Measurements from ENCODE around the gene ARMC8. TPM values are rescaled to one million over a fixed set of nuclear protein-coding genes. Genes with fewer than 3 reads are reported as not detected.

The ARMC8 gene
- total and polyA plus RNA-seq, 2 of the 8 experiments (the other 6 are each of a cell fraction or from before 2014, with no cell fraction given) = 47.3 to 58.5 TPM

GRCh38 chr3:138331143-138331894 lies 144.2 kb downstream of the ARMC8 start:
- H2BK5ac ChIP-seq (ENCODE audit: low read depth, low read length) = no peak overlapping the region; the same call in 1 of the 2 replicates
- H3K4me2 ChIP-seq (ENCODE audit: insufficient read depth in 1 of 2, low read depth in 2 of 2, low read length in 2 of 2) = no peak overlapping the region
- no peak overlapping the region for H4K5ac ChIP-seq (ENCODE audit: insufficient read length, low read depth, low read length)
- no peak overlapping the region for H2BK120ac ChIP-seq (replicated peaks; ENCODE audit: low read depth, low read length)
- H3K79me2 ChIP-seq (ENCODE audit: control insufficient read depth in 1 of 2, insufficient read depth in 2 of 2, low read length in 2 of 2) = no peaks in the 10 kb centered on the region
- H3K79me1 ChIP-seq (ENCODE audit: low read depth, low read length) = no peaks in the 10 kb centered on the region
- H2AK5ac ChIP-seq (ENCODE audit: low read depth, low read length) = no peak overlapping the region
- no peaks in the 10 kb centered on the region for H3K36me3 ChIP-seq (ENCODE audit: control insufficient read depth in 2 of 4, insufficient read depth in 4 of 4, low read length in 3 of 4)
- H3K4me1 ChIP-seq (replicated peaks in 1 of 4; ENCODE audit: control insufficient read depth in 3 of 4, insufficient read depth in 4 of 4, low read length in 3 of 4) = peaks cover 0 to 5% (median 2%) of the 10 kb centered on the region in 4 experiments; a peak in 2 of 7 replicates
- no peak overlapping the region for H2BK12ac ChIP-seq (ENCODE audit: low read depth, low read length)
- DNase-seq (ENCODE audit: low read depth in 1 of 2, low spot score in 2 of 2) (no peak), FAIRE-seq (no peak)
- no peaks in the 10 kb centered on the region for H3K9me3 ChIP-seq (ENCODE audit: insufficient read depth in 2 of 2, low read depth in 1 of 2, low read length in 1 of 2)
- no peak overlapping the region for H2AFZ ChIP-seq (ENCODE audit: low read length)
- H3K9ac ChIP-seq (replicated peaks in 1 of 4; ENCODE audit: extremely low read depth in 1 of 4, low read depth in 3 of 4, low read length in 3 of 4) = no peak overlapping the region
- no peak overlapping the region for H2BK15ac ChIP-seq (ENCODE audit: low read length)
- no peak overlapping the region for H3K14ac ChIP-seq (ENCODE audit: insufficient read length)
- CTCF ChIA-PET (ENCODE audit: partially characterized antibody) = interaction anchor here (0.6 to 4.3 kb wide), 31 partner anchors 9 to 592 kb away, joined by 3 to 66 read pairs (median 4); partner anchors contain the start of genes ESYT3 and MRAS
- no peak overlapping the region for H4K91ac ChIP-seq (replicated peaks; ENCODE audit: insufficient read length, low read length)
- H2BK20ac ChIP-seq (ENCODE audit: low read length) = no peak overlapping the region
- no peak overlapping the region for H4K8ac ChIP-seq (ENCODE audit: extremely low read depth, insufficient read depth, low read length)
- H3K23ac ChIP-seq (ENCODE audit: insufficient read length) = no peak overlapping the region
- no peak overlapping the region for H3K18ac ChIP-seq (ENCODE audit: extremely low read depth, low read length)
- POLR2A ChIA-PET (ENCODE audit: partially characterized antibody) = interaction anchor here (1.2 to 1.6 kb wide), 2 partner anchors 17 to 144 kb away, joined by 3 to 4 read pairs; partner anchors contain the start of genes ARMC8 and MRAS
- H4K20me1 ChIP-seq (replicated peaks in 1 of 2; ENCODE audit: control insufficient read depth in 1 of 2, insufficient read depth in 2 of 2, low read length in 2 of 2) = no peaks in the 10 kb centered on the region
- H3K27ac ChIP-seq (ENCODE audit: low read depth, low read length) = no peak overlapping the region
- no peaks in the 10 kb centered on the region for H3K27me3 ChIP-seq (replicated peaks in 1 of 4; ENCODE audit: control insufficient read depth in 3 of 4, extremely low read depth in 1 of 4, insufficient read depth in 3 of 4, low read length in 3 of 4)
- WGBS, 2 experiments (ENCODE audit: extremely low coverage in 1 of 2, insufficient coverage in 1 of 2, insufficient read length in 1 of 2, insufficient replicate concordance in 2 of 2, low coverage in 1 of 2, low lambda C conversion rate in 2 of 2, missing lambda C conversion rate in 1 of 2) = 91% methylated on average over 6 of the region's 6 CpGs; no CpG with 5 or more reads in 1 of the 2 experiments
- peaks cover 5% of the 10 kb centered on the region for H3K23me2 ChIP-seq (ENCODE audit: low read depth, low read length)
- no peak overlapping the region for H3K4ac ChIP-seq (replicated peaks; ENCODE audit: insufficient read length, low read depth, low read length)
- H3K4me3 ChIP-seq (ENCODE audit: extremely low read depth in 1 of 4, insufficient read depth in 2 of 4, low read depth in 3 of 4, low read length in 4 of 4) = no peak overlapping the region
- H3K56ac ChIP-seq (replicated peaks; ENCODE audit: insufficient read length, low read depth, low read length) = no peak overlapping the region
- no peak for TF ChIP-seq TAF1 (IDR thresholded peaks at IDR 0.05; ENCODE audit: low read depth, low read length)
- no peak for TF ChIP-seq ZNF274 (IDR thresholded peaks at IDR 0.05; ENCODE audit: borderline replicate concordance, extremely low read depth, low read length)
- TF ChIP-seq JUND (IDR thresholded peaks at IDR 0.05; ENCODE audit: low read length) = no peak
- TF ChIP-seq KDM4A (IDR thresholded peaks at IDR 0.05; ENCODE audit: low read depth, low read length, severe bottlenecking) = no peak
- TF ChIP-seq EZH2 (IDR thresholded peaks at IDR 0.05; ENCODE audit: low read depth, low read length, severe bottlenecking) = no peak
- TF ChIP-seq CEBPB (IDR thresholded peaks at IDR 0.05; ENCODE audit: low read depth, low read length) = no peak
- TF ChIP-seq FOSL1 (IDR thresholded peaks at IDR 0.05; ENCODE audit: insufficient read depth, low read depth, low read length) = no peak
- peak in 1 of 2 experiments; percentile 11; a peak in 1 of 4 replicates for TF ChIP-seq RAD21 (IDR thresholded peaks at IDR 0.05 in 1 of 2, conservative IDR thresholded peaks at IDR 0.05 in 1 of 2; ENCODE audit: low read depth in 2 of 2, low read length in 2 of 2)
- TF ChIP-seq BCL11A (IDR thresholded peaks at IDR 0.05; ENCODE audit: low read depth in 2 of 2, low read length in 2 of 2) = no peak
- no peak for TF ChIP-seq TBP (IDR thresholded peaks at IDR 0.05; ENCODE audit: low read depth, low read length)
- no peak for TF ChIP-seq SAP30 (IDR thresholded peaks at IDR 0.05; ENCODE audit: insufficient read depth, insufficient replicate concordance, low read length)
- TF ChIP-seq MAFK (IDR thresholded peaks at IDR 0.05; ENCODE audit: low read depth, low read length) = no peak

All from H1 (cell line).